H1 (cell line): ENCODE measurements around the gene SLC39A7. TPM values are rescaled to one million over a fixed set of nuclear protein-coding genes. Genes with fewer than 3 reads are reported as not detected.
A peak's percentile ranks its signal among the peaks of the same experiment; 100 is the strongest.

Experiments used
- CHD2 ChIP-seq: IDR thresholded peaks from 2 replicates; pipeline ENCODE4 v1.6.1; 2012; ENCODE audit warnings: low read length, improper control_type of control experiment
- FOSL1 ChIP-seq: IDR thresholded peaks from 2 replicates; pipeline ENCODE4 v1.6.1; 2011; ENCODE audit warnings: mild to moderate bottlenecking, low read depth, low read length, moderate library complexity; ENCODE audit not compliant: insufficient read depth
- GABPA ChIP-seq: IDR thresholded peaks from 2 replicates; pipeline ENCODE4 v1.6.1; 2011; ENCODE audit warnings: mild to moderate bottlenecking, low read length, moderate library complexity, borderline replicate concordance; ENCODE audit not compliant: insufficient read depth
- KDM4A ChIP-seq: IDR thresholded peaks from one replicate; pipeline ENCODE4 v1.7.1; 2012; ENCODE audit warnings: low read depth, mild to moderate bottlenecking, moderate library complexity, low read length, inconsistent platforms; ENCODE audit not compliant: severe bottlenecking
- NRF1 ChIP-seq: IDR thresholded peaks from 2 replicates; pipeline ENCODE4 v1.6.1; 2011; ENCODE audit warnings: mild to moderate bottlenecking, low read depth, low read length, improper control_type of control experiment
- SIX5 ChIP-seq: IDR thresholded peaks from 2 replicates; pipeline ENCODE4 v1.6.1; 2011; ENCODE audit warnings: mild to moderate bottlenecking, low read depth, low read length
- SP2 ChIP-seq: IDR thresholded peaks from 2 replicates; pipeline ENCODE4 v1.6.1; 2012; ENCODE audit warnings: mild to moderate bottlenecking, low read length, inconsistent platforms
- SP4 ChIP-seq: IDR thresholded peaks from 2 replicates; pipeline ENCODE4 v1.6.1; 2012; ENCODE audit warnings: low read length, inconsistent platforms
- polyA plus RNA-seq, 7 experiments: library from polyadenylated mRNA; depleted of rRNA in 3 of 7; stranded (reverse) in 5 of 7; unstranded in 2 of 7; fragments of >200 nt in 5 of 7; fragments of 200-250 nt in 2 of 7; gene quantifications; 1 replicate in 5 of 7; 2 replicates in 1 of 7; 4 replicates in 1 of 7; pipeline versions ENCODE4 v1.2.1 to v1.2.3, GENCODE V29; 2011 to 2013; ENCODE audit warnings: missing spikeins in 2 of 7, mixed read lengths in 2 of 7
- total RNA-seq: library from RNA; stranded (reverse); fragmentation: NEBNext Ultra II Directional; extraction: Animal tissue kit (Norgen Biotek cat#: 25700); gene quantifications from 2 replicates; pipeline ENCODE4 v1.2.1, GENCODE V29; 2021

The SLC39A7 gene
- total and polyA plus RNA-seq, 2 of the 8 experiments (the other 6 are each of a cell fraction or from before 2014, with no cell fraction given), result 63.3 to 123 TPM

GRCh38 chr6:33208091-33208967 is 7.7 kb downstream of the SLC39A7 start, which contains the start of gene RING1 (continued):
- no peak for TF ChIP-seq SP4
- no peak for TF ChIP-seq FOSL1
- TF ChIP-seq KDM4A, result peak; percentile 88
- TF ChIP-seq NRF1, result no peak
- TF ChIP-seq SP2, result no peak
- TF ChIP-seq GABPA, result peak; percentile 83; the same call in 1 of the 2 replicates
- no peak for TF ChIP-seq SIX5
- no peak for TF ChIP-seq CHD2
